ENCODE results near the gene VSTM2B.

Gene VSTM2B

DNA sequence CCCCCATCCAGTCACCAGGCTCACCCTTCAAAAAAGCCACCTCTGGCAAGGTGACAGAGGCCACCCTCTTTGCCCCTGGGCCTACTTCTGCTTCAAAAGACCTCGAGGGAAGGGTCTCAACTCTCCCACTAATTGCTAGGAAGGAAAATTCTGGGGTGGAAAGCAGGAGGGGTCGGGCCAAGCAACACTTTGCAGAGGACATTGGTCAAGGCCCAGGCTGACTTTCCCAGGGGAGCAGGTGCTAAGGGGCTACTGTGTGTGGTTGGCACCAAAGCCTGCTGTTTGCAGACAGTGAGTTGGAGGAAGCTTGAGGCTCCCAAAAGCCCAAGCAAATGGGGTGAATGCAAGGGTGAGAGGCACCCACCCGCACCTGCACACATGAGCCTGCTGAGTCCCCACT lies 28.6 kb upstream of the VSTM2B start:
- no peak for FAIRE-seq

DNA sequence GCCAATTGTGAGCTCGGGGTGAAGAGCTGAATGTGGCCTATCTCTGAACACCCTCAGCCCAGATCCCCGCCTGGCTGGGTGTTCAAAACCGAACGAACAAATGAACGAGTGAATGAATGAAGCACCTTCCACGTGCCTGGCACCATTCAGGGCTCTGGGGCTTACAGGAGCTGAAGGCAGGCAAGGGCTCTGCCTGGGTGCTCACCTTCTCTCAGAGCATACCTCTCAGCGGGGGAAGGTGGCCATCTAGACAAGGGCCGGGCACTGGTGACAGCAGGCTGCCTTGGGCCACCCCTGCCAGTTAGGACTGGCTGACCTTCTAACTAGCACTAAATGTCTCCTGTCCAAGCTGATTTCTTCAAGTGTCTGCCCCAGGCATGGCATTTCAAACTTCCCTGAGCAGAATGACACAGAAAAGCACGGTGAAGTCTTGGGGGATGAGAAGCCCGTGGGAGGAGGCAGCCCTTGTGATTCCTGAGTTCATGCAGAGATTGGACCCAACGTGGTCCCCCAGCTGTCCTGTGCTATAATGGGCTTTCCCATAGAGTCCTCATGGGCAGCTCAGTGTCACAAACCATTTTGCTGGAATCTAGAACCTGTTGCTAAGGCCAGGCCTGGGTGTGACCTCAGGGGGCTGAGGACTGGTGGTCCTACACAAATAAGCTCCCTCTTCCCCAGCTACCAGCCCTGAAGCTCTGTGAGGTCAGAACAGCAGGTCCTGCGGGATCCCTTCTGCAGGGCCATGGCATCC lies 27.9 kb upstream of the VSTM2B start:
- no peak for FAIRE-seq

DNA sequence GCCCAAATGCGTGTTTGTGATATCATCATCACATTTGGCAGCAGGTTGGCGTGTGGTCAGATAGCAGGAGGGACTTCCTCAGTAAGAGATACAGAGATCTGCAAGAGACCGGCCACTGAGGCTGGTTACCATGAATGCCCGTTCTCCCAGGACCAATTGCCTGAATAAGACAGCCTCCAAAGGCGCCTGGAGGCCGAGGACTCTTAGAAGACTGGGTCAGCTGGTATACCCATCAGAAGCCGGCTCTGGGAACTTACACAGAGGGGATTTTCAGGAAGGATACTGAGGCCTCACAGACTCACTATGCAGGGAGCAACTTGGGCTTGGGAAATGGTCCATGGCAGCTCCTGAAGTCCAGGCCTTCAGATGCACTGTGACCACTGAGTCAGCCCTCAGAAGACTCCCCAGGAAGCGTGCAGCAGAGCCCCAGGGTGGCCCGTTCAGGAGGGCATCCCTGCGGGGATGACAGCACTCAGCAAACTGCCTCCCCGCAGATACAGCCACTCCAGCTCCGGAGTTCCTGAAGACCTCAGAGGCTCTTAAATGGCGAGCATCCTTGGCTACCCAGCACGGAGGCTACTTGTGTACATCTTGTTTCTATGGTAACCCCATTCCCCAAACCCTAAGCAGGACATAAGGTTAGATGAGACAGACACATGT lies 26.4 kb upstream of the VSTM2B start:
- no peak for FAIRE-seq

DNA sequence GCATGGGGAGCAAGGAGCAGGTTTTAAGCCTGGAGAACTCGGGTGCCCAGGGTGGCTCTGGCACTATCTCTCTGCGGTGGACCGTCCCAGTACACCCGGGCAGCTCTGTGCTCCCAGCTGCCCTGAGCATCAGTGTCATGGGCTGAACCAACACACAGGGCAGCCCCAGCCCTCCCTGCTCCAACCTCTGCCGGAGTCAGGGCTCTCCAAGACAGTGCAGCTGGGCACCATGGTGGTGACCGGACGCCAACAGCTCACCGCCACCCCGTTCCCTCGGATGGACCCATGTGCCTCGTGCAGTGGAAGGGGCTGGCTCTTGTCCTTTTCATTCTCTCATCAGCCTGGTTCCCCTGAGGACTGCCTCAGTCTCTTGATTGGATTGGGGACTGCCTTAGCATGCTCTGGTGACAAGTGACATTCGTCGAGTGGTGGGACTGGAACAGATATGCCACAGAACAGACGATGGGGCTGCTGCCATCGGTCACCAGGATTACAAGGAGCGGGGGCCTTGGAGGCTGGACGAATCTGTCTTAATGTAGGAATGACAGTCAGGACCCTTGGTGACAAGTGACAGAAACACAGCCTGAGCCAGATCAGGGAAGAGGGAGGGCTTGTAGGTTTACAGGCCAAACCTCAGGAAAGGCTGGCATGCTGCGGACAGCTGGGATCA lies 25.7 kb upstream of the VSTM2B start:
- no peak for FAIRE-seq

DNA sequence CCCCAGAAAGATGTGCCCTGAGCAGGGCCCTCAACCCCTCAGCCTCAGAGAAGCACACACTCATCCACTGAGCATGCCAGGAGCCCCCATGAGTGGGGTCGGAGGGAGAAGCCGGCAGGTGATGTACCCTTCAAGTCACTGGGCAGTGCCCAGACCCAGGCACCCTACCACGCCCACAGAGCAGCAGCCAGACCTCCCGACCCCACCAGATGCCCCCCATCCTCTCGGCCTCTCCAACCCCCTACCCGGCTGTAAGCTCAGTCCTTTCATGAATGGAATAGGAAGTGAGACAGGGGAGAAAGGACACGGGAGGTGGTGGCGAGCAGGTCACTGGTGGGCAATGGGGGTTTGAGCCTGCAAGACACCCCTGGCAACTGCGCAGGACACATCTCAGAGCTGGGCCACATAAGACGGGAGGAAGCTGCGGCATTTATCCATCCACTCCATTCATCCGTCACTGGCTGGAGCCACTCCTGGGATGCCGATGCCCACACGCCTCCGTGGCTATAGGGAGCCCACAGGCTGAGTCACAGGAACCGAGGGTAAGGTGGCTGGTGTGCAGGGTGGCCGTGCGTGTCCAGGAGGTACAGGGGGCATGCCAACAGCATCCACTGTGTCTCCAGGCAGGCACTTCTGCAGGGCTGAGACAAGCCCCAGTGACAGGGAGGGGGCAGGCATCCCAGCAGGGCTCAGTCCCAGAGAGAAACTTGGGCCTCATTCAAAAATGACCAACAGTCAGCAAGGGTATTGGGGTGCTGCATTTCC lies 23.8 kb upstream of the VSTM2B start:
- FAIRE-seq, result no peak

DNA sequence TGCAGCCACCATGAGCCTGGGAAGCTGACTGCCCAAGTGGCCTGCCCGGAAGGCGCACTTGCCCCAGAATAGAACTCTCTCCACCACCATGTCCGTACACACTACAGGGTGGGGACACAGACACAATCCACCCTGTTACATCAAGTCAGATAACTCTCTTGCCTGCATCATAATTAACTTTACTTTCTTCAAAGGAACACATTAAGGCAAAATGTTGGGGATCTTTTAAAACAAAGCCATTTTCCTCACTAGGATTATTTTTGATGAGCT lies 23.3 kb upstream of the VSTM2B start:
- FAIRE-seq, result no peak

DNA sequence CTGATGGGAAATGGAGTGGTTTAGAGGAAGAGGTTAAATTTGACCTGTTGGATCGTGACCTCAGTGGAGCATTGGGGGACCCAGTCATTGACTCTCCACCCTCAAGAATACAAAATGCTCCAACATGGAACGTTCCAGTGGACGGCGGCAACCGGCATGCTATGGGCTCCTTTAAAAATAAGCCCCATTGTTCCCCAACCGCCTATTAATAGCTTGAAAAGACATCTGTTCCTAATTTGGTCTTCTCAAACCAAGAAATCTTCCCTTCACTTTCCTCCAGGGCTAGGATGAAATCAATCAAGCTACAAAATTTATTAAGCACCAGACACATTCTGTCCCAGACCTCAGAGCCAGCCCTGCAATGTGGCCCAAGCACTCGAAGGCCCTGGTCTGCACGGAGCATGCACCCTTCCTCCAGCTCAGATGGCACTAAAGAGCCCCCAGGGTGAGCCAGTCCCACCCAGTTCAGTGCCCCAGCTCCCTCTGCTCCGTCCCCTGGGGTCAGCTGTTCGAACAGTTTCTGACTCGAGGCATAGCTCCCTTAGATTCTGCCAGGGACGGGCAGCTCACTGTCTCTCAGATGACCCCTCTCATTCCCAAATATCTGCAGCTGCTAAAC lies 22.5 kb upstream of the VSTM2B start:
- FAIRE-seq, result no peak

DNA sequence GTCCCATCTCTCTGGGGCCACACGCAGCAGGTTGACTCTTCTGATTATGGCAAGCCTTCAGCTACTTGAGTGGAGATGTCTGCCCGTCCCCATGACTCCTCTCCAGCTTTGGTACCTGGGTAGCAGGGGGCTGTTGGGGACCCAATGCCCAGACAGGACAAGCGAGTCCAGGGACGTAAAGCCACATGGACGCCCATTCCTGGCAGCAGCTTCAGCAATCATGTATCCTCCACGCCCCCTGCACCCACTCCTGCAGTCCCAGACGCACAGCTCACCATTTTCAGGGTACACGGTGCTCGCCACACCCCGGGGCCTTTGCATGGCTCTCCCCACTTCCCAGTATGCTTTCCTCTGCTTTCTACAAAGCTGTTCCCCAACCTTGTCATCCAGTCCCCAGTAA lies 22.0 kb upstream of the VSTM2B start:
- FAIRE-seq, result no peak

DNA sequence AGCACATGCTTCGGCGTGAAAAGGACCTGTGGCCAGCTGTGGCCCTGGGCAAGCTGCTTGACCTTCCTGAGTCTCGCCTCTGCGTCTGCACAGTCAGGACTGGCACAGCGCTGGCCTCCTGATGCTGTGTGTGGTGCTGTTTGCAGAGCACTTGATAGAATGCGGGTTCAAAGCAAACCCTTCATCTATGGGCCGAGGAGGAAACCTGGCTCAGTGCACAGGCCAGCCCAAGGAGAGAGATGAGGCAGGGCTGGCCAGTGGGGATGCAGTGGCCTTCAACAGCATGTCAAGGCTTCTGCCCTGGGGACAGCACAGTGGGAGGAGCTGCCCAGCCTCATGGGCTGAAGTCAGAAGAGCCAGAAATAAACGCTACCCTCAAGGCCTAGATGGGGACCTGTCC lies 21.3 kb upstream of the VSTM2B start:
- FAIRE-seq, result no peak

DNA sequence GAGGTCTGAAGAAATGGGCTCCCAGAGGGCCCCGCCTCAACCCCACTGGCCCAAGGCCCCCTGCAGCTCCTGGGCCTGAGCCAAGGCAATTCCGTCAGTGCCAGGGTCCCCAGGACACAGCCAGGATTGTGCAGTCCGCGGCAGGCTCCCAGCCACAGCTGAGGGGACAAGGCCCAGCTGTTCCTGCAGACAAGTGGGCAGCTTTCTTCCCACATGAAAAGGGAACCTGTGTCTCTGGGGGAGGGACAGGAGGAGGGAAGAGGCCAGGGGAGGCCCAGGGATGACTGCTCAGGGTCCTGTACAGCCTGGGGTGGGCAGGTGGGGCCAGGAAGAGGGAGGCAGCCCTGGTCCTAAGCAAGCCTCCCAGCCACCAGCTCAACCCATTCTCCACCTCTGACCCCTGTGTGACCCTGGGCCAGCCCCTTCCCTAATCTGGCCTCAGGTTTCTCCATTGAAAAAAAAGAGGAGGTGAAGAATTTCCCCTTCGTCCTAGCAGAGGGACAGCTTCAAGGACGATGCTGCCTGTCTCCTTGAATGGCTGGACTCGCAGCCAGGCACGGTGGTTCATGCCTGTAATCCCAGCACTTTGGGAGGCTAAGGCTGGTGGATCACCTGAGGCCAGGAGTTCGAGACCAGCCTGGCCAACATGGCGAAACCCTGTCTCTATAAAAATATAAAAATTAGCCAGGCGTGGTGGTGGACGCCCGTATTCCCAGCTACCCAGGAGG lies 20.5 kb upstream of the VSTM2B start:
- FAIRE-seq, result no peak

DNA sequence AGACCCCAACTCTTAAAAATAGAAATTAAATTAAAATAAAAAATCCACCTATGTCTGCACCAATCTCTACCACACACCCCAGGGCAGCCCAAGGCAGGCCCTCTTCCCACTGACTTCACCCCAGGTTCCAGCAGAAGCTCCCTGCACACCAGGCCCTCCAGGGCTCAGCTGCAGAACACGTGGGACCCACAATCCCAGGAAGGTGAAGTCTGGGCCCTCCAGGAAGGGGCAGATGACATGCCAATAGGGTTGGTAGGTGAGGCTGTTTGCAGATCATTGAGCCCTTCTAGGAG lies 19.2 kb upstream of the VSTM2B start:
- FAIRE-seq, result no peak

DNA sequence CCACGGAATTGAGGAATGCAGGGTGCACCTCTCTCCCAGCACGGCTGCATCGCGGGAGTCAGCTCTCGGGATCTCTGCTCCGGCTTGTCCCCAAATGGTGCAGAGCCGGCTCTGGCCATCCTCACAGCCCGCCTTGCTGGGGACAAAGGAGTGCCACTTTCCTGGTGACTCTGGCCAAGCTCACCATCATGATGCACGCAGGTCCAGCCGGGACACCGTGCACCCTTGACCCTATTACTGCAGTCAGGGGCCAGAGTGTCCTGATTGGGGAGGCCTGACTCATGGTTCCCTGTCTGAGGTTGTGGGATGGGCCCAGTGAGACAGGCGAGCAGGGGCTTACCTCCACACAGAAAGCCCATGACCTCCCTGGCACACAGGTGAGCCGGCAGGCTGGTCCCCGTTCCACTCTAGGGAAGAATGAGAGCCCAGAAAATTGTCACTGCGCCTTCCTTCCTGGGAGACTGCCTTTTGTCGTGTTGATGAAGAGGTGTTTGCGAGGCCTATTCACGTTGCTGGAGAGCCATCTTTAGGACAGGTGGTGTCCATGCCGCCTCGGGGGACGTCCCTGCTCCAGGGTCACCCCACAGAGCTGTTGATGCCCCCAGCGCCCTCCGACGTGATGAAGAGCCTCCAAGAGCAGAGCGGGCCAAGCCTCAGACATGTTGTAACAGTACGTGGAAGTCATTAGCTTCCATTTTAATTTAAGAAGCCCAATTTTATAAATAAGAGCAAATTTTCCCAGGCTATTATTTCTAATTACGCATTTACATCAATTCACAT lies 18.5 kb upstream of the VSTM2B start:
- no peak for FAIRE-seq

DNA sequence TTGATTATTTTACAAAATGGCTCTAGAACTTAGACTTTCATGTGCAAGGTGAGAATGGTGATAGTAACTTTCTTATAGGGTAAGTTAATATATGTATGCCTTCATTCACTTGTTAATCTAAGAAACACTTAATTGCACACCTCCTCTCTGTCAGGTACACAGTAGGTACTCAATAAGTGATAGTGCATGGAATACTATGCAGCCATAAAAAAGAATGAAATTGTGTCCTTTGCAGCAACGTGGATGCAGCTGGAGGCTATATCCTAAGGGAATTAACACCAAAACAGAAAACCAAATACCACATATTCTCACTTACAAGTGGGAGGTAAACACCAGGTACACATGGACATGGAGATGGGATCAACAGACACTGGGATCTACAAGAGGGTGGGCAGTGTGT lies 17.6 kb upstream of the VSTM2B start:
- no peak for FAIRE-seq

DNA sequence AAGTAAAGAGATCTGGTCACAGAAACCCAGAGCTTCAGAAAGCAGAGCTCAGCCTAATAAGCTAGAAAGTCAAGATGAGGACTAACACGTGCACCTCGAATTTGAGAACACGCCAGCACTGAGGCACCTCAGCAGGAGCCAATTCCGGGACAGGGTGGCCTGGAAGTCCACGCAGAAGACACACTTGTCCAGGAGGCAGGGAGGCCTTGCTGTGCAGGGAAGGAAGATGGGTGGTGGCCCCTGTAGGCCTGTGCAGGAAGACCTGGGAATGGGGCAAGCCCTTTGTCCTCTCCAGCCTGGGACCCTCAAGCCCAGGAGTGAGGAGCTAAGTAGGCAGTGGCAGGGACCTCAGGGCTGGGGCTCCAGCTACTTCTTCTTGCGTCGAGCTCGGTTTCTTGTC lies 16.3 kb upstream of the VSTM2B start:
- no peak for FAIRE-seq

DNA sequence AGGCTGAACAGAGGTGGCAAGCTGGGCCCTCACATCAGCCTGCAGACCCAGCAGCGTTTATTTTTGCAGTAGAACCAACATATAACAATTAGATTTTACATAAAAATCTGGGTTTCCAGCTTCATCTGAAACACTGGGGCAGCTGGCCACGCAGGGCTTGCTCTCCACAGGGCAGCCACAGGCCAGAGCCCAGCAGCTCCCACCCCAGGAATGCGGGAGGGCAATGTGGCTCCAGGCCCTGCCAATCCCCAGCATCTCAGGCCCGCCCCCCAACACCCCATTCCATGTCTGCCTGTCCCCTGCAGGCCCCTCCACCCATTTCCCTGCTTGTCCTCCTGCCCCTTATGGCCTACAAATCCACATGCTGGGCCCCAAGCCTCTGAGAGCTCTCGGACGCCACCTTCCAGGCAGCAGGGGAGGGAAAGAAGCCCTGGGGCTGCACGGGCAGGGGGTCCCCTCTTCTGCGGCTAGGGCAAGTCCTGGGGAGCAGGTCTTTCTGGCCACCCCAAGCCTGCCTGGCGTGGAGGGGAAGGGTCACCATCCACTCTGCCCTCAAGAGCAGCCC lies 15.0 kb upstream of the VSTM2B start:
- FAIRE-seq, result no peak

DNA sequence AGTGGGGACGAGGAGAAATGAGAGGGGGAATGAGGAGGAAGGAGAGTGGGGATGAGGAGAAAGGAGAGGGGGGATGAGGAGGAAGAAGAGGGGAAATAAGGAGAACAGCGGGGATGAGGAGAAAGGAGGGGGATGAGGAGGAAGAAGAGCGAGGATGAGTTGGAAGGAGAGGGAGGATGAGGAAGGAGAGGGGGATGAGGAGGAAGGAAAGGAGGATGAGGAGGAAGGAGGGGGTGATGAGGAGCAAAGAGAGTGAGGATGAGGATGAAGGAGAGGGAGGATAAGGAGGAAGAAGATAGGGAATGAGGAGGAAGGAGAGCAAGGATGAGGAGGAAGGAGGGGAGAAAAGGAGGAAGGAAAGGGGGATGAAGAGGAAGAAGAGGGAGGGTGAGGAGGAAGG lies 14.0 kb upstream of the VSTM2B start:
- no peak for FAIRE-seq

DNA sequence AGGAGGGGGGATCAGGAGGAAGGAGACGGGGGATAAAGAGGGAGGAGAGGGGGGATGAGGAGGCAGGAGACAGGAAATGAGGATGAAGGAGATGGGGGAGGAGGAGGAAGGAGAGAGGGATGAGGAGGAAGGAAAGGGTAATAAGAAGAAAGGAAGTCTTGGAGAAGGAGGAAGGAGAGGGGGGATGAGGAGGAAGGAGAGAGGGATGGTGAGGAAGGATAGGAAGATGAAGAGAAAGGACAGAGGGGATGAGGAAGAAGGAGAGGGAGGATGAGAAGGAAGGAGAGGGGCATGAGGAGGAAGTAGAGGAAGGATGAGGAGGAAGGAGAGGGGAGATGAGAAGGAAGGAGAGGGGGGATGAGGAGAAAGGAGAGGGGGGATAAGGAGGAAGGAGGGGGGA lies 13.0 kb upstream of the VSTM2B start:
- no peak for FAIRE-seq

DNA sequence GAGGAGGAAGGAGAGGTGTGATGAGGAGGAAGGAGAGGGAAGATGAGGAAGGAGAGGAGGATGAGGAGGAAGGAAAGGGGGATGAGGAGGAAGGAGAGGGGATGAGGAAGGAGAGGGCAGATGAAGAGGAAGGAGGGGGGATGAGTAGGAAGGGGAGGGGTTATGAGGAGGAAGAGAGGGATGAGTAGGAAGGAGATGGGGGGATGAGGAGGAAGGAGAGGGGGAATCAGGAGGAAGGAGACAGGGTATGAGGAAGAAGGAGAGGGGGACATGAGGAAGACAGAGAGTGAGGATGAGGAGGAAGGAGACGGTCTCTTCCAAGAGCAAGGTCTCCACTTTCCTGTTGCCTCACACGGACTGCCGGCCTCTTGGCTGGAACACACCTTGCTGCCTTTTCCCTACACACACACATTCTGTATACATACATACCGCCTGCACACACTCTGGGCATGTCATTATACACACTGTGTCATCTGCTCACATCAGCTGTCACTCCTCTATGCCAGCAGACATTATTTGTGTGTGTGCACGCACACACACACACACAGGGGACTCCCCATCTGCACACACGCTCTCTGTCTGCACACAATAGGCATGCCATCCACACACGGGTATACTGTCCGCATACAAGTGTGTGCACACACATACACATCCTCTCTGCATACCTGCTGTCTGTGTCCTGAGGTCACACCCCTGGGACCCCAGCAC lies 11.1 kb upstream of the VSTM2B start:
- no peak for FAIRE-seq

DNA sequence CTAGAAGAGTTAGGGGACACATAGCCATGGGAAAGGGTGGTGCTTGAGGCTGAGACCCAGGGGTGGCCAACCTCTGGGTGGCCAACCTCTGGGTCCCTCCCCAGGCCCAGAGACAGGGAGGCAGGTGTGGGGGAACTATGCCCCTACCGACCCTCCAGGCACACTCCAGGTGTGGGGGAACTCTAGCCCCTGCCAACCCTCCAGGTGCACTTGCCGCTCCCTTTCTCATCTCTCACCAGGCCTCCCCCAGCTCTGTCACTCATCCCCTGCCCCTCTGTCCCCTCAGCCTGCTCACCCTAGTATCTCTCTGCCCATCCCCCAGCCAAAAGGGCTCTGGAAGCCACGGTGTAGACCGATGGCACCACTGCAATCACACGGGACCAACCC lies 10.6 kb upstream of the VSTM2B start:
- FAIRE-seq, result no peak

DNA sequence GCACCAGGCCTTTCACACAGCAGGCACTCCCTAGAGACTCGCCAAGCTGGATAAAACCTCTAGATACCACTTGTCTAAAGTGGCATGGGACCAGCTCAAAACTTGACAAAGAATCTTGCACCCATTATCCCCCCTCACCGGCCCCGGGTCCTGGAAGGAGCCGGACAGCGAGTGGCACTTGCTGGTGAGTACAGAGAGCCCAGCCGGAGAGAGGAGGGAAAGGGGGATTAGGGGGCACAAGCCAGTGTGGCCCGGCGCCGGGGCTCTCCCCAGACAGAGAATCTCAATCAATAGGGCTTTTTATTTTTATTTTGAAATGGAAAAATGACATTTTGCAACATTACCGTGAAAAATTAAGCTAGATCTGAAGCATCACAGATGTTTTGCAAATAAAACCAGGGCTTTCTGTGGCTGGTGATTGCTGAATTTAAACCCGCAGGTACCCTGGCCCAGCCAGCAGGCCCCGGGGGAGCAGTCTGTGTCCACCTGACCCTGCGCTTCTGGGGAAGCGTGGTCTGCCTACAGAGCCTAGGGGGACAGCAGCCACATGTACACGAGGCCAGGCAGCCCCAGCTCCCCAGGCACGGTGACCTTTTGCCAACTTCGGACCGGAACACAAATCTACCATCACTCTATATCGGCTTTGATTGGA lies 10.0 kb upstream of the VSTM2B start:
- FAIRE-seq, result no peak

DNA sequence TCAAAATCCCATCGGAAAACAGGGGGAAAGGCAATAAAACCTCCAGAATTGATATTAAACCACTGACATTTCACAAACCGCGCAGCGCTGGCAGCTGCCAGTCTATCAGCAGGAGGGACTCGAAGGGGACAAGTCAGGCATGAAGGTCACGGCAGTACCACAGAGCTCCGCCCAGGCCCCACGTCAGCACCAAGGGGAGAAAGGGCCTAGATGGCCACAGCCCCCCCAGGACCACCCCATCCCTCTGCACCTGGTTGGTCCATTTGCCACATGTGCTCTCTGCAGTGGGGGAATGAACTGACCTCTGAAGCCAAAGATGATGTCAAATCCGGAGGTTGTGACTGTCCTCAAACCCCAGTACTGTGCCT lies 9.5 kb upstream of the VSTM2B start:
- no peak for FAIRE-seq
